DMS153 treated with DMSO at 0.1 percent for 48 hours (cell line): ENCODE results near the gene CDT1.
A peak's percentile ranks its signal among the peaks of the same experiment; 100 is the strongest.

Source experiments
- DNase-seq: peaks from one replicate; lab custom pipeline; 2025; ENCODE audit not compliant: unreplicated experiment; lab: John Stamatoyannopoulos, UW

The CDT1 gene

DNA sequence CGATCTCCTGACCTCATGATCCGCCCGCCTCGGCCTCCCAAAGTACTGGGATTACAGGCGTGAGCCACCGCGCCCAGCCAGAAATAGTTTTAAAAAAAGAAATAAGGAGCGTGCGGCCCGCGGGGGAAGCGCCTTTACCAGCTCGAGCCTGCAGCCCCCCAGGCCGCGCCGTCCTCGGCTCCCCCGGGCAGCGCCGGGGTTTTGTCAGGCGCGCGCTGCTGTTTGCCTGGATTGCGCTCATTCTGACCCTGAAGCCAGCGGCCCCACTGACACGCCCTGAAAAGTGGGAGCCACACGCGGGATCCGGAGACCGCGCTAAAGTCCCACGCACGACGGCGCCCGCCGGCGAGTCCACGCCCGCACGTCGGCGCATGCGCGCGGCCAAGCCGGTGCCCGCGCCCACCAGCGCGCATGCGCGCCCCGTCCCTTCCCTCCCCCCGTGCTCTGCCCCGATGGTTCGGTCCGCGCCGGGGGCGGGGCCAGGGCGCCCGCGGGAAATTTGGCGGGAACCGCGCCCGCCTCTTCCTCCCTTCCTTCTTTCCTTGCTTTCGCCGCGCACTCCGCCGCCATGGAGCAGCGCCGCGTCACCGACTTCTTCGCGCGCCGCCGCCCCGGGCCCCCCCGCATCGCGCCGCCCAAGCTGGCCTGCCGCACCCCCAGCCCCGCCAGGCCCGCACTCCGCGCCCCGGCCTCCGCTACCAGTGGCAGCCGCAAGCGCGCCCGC lies at the start of gene CDT1:
Gene CDT1 (plus strand): TSS at position 526 of the 724 bp plus-strand sequence. CDS start 43 bp downstream, at position 569.
- peak; percentile 82 for DNase-seq

- DNase-seq, result no peak
Measured at GRCh38 chr16:88754109-88754911, 49.3 kb upstream of the CDT1 start.

GRCh38 chr16:88754912-88755744 lies 48.5 kb upstream of the CDT1 start:
- no peak for DNase-seq

DNA sequence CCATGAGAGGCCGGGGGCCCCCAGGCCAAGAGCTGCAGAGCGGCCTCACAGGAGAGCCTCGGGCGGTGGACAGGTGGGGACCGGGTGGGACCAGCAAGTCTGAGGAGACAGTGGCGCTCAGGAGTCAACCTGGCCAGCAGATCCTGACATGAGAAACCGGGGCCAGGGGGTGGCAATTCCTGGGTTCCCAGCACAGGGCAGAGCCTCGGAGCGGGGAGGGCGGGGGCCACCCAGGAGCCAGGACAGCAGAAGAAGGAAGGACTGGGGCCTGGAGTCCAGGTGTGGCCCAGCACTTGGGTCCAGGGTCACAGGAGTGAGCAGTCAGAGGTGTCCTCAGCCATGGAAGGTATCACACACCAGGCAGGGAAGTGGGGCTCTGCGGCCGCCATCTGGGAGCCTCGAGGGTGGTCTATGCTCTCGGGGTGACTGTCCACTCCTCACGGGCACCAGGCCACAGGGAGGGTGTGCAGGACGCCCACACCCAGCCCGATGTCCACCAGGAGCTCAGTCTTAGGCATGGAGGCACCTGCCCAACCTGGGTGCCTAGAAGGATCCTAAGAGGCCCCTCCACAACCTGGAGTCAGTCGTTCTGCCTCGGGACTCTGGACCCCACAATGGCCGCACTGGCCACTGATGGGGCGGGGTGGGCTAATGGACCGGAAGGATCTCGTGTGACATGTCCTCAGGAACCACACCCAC lies 47.7 kb upstream of the CDT1 start:
- DNase-seq, result no peak

DNA sequence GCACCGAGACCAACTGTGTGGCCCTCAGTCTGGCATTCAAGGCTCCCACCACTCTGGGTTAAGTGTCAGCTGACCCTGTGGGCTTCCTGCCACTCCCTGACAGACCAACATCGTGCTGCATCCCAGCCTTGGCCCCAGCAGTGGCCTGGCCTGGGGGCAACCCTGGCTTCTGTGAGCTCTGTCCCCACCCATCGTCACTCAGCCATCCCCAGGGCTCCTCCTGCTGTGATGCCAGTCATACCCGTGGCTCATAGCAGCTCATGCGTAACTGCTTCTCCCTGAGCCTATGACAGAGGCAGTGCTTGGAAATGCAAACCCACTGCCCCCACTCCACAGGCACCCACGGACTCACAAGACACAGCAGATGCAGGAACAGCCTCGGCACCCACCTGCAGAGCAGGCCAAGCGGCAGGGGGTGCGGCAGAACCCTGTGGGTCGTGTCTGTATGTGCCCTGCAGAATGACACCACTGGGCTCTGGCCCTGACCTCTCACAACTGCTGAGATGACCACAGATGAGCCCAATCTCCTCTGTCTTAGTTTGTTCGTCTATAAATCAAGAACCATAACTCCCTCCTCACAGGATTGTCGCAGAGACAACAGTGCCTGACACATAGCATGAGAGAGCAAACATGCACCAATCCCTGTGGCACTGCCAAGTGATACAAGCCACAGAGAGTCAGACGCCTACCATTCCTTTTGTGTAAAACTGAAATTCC lies 45.2 kb upstream of the CDT1 start:
- DNase-seq, result no peak

DNA sequence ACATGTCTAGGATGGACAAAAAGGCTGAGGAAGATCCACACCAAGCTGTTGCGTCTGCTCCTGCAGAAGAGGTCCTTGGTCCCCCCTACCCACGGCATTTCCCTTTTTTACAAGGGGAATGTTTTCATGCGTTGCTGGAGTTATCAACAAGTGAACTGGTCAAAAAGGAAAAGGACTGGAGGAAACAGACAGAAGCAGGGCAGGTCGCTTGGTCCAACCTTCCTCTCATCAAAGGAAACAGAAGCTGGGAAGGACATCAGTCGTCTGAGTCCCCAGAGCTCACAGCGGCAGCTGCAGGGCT lies 44.7 kb upstream of the CDT1 start:
- DNase-seq, result no peak

DNA sequence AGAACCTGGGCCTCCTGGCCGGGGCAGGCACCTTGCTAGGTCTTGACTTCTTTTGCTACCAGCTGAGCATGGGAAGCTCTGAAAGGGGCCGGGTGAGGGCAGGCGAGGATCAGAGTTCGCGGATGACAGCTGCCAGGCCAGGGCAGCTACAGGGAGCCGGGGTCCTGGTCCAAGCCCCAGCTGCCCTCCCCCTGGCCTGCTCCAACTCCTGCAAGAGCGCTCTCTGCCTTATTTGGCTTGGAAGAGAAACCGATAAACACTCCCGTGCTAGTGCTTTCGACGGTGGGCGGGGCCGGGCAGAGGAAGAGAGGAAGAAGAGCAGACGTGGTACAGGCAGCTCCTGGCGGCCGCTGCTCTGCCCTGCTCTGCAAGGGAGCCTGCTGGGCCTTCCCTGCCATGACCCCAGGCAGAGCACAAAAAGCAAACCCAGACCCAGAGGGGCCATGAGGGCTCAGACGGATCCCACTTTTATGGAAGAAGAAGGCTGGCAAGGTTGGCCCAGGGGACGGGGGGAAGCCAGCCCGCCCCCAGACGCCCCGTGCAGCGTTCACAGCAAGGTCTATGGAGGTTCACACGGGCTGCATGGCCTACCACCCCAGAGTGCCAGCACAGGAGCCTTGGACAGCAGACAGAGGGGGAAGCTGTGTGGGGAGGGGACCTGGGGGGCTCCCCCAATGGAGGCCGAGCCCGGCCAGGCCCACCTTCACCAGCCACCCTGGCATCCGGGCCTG lies 44.2 kb upstream of the CDT1 start:
- DNase-seq, result peak; percentile 22

- no peak for DNase-seq
Measured at GRCh38 chr16:88759976-88760350, 43.6 kb upstream of the CDT1 start.

DNA sequence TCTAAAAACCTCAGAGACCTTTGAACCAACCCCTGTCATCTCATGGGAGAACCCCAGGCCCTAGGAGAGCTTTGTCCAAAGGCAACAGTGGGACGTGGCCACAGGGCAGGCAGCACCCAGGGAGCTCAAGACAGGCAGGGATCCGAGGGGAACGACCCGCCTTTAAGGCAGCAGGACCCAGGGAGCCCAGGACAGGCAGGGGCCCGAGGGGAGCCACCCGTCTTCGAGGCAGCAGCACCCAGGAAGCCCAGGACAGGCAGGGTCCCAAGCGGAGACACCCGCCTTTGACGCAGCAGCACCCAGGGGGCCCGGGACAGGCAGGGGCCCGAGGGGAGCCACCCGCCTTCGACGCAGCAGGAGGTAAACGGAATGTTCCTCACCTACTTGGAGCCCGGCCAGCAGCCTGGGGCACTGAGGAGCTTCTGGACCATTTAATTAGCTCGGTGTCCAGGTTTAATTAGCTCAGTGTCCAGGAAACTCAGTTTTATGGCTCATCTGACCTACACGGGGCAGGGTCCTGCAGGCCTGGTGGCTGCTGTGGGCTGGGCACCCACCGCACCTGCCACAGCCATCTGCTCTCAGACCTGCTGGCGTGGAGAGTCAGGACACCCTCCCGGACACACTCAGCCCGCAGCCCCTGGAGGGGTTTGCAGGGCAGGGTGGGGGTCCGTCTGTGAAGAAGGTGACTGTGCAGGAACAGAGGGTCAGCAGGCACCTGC lies 43.0 kb upstream of the CDT1 start:
- DNase-seq, result no peak

DNA sequence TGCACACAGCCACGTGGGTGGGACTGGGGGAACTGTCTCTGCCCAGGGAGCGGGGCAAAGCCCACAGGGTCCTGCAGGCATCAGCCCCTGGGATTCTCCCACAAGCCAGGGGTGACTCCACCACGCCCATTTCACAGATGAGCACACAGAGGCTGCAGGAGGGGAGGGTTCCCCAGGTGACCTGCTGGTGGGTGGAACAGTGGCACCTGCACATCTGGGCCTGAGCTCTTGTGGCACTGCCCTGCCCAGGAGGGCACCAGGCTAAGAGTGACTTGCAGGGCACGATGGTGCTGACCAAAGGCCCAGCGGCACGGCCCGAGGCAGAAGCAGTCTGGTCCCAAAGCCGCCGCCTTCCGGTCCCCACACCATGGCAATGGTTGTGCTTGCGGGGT lies 42.5 kb upstream of the CDT1 start:
- DNase-seq, result no peak

DNA sequence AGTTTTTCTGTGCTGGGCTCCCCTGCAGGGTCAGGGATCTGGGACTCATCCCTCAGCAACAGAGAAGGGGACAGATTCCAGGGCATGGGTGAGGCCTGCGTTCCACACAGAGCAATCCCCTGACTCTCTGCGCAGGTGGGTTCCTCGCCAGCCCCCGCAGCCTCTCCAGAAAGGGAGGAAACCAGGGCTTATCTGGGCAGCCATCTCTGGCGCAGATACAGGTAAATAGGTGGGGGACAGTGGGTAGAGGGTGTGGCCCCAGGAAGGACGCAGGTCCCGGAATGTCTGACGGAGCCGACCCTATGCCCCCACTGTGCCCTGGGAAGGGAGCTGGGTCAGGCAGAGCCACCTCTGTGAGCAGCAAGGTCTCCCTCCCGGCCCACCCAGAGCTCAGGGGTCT lies 41.8 kb upstream of the CDT1 start:
- no peak for DNase-seq

- no peak for DNase-seq
Measured at GRCh38 chr16:88762258-88762870, 41.2 kb upstream of the CDT1 start.

- DNase-seq, result no peak
Measured at GRCh38 chr16:88762941-88763340, 40.6 kb upstream of the CDT1 start.

DNA sequence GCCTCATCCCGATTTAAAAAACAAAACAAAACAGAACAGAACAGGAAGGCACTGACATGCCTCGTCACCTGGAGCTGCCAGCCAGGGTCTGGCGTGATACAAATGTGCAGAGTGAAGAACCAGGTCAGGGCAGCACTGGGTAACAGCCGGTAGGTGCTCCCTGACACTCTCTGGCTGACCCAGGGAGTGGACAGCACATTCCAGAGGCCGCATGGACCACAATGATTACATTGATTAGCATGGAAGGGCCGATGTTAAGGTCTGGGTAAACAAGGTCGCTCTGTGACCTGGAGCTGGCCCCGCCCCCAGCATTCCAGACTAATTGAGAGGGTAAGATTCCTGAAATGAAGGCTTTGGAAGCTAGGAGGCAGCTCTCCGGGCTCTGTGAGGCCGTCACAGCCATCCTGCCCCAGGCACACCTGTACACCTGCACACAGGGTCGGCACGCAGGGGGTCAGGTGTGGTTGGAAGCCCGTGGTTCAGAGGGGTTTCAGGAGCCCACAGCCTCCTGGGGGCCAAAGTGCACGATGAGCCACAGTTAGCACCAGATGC lies 40.0 kb upstream of the CDT1 start:
- DNase-seq, result no peak

DNA sequence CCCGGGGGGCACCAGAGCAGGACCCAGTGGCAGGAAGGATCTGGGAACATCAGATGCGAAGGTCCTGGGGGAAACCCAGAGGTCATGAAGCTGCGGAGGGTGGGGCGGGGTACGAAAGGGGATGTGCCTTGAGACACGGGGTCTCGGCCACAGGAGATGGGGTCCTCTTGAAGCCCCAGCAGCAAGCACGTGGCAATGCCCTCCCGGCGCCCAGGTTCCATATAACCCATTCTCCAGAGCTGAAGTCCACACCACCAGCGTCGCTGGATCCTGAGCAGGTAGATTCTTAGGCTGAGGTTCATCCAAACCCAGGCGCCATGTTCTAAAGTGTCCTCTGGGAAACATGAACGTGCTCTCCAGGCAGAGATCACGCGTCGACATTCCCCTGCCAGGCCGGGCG lies 39.5 kb upstream of the CDT1 start:
- DNase-seq, result no peak

GRCh38 chr16:88764913-88765349 lies 38.7 kb upstream of the CDT1 start:
- no peak for DNase-seq

DNA sequence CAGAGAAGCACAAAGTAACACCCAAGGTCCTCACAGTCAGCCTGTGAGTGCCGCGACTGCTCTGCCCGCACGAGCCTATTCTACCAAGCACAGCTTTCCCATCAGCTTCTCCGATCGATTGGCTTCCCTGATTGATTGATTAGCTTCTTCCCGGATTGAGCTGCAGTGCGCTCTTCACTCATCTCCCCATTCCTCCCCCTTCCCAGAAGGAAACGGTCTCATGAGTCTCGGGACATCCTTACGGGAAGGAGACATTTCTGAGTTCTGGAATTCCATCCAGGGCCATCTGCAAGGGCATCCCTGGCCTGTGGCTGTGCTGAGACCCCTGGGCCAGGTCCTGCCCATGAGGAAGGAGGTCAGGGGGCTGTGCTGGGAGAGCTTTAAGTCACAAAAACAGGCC lies 36.6 kb upstream of the CDT1 start:
- DNase-seq, result no peak

- DNase-seq, result no peak
Measured at GRCh38 chr16:88767546-88768070, 36.0 kb upstream of the CDT1 start.
